WTC11 (cell line): ENCODE data around the gene PPP1R3D.
A peak's percentile ranks its signal among the peaks of the same experiment; 100 is the strongest.

Experiments used
- ESRRA ChIP-seq: sonication (generic); formaldehyde crosslinking; IDR thresholded peaks from 2 replicates; pipeline ENCODE4 v1.8.1; 2022; ENCODE audit warnings: mild to moderate bottlenecking, missing genetic modification reagents, borderline replicate concordance
- NR2C2 ChIP-seq: sonication (generic); formaldehyde crosslinking; IDR thresholded peaks from 2 replicates; pipeline ENCODE4 v1.8.0; 2022; ENCODE audit warnings: mild to moderate bottlenecking, missing genetic modification reagents
- RELA ChIP-seq: sonication (generic); formaldehyde crosslinking; IDR thresholded peaks from 2 replicates; pipeline ENCODE4 v1.8.1; 2022; ENCODE audit warnings: missing genetic modification reagents, mild to moderate bottlenecking, borderline replicate concordance
- TF ChIP-seq, protein P1 (sequence below): fragments of 200-600 bp; IDR thresholded peaks from 2 replicates; pipeline ENCODE4 v1.8.0; 2022; ENCODE audit warnings: antibody characterized with exemption
- TF ChIP-seq, protein P2 (sequence below): sonication (generic); formaldehyde crosslinking; IDR thresholded peaks from 2 replicates; pipeline ENCODE4 v1.8.0; 2022; ENCODE audit warnings: mild to moderate bottlenecking, missing genetic modification reagents
- TF ChIP-seq, protein P3 (sequence below): sonication (generic); formaldehyde crosslinking; IDR thresholded peaks from 2 replicates; pipeline ENCODE4 v1.8.0; 2022; ENCODE audit warnings: missing genetic modification reagents

DNA sequence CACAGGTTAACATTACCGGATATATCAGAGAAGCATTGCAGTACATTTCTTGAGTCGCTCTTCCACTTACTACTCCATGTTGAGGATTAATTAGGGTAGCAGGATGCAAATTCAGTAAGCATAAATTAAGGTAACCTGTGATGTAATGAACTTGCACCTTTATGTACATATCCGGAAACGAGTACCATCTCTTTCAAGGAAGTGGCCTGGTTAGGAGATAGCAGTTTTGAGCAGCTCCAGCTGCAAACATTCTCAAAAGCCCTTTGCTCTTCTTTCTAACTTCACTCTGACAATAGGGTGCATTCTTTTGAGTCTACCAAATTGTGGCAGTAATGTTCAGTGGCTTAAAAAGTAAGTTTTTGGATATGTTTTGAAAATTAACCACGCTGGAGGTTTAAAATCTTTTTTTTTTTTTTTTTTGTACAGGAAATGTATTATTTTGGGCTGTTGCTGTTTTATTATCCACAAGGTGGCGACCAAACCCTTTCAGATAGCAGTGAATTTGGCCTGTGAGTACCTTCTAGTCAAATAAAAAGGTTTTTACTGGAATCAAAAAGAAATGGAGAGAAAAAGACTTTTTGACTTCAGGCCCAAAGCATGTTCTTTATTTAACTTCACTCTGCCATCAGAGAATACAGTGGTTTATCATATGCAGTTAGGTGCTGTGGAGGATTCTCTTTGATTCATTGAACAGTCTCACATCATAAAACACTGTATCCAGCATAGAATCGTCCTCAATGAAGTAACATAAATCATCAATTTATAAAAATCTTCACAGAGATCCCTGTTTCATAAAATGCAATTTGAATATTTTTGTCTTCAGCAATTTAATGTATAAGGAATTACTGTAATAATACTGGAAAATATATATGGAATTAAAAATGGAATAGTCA lies 9.0 kb upstream of the PPP1R3D start:
- TF ChIP-seq NR2C2 (CRISPR knock-in tag) (no peak), RELA (CRISPR knock-in tag) (no peak), ESRRA (no peak)
- TF ChIP-seq, protein P1, sequence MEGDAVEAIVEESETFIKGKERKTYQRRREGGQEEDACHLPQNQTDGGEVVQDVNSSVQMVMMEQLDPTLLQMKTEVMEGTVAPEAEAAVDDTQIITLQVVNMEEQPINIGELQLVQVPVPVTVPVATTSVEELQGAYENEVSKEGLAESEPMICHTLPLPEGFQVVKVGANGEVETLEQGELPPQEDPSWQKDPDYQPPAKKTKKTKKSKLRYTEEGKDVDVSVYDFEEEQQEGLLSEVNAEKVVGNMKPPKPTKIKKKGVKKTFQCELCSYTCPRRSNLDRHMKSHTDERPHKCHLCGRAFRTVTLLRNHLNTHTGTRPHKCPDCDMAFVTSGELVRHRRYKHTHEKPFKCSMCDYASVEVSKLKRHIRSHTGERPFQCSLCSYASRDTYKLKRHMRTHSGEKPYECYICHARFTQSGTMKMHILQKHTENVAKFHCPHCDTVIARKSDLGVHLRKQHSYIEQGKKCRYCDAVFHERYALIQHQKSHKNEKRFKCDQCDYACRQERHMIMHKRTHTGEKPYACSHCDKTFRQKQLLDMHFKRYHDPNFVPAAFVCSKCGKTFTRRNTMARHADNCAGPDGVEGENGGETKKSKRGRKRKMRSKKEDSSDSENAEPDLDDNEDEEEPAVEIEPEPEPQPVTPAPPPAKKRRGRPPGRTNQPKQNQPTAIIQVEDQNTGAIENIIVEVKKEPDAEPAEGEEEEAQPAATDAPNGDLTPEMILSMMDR, result peak; percentile 10; the same call in 1 of the 2 replicates
- TF ChIP-seq, protein P2, sequence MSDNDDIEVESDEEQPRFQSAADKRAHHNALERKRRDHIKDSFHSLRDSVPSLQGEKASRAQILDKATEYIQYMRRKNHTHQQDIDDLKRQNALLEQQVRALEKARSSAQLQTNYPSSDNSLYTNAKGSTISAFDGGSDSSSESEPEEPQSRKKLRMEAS (CRISPR knock-in tag), result no peak
- TF ChIP-seq, protein P3, sequence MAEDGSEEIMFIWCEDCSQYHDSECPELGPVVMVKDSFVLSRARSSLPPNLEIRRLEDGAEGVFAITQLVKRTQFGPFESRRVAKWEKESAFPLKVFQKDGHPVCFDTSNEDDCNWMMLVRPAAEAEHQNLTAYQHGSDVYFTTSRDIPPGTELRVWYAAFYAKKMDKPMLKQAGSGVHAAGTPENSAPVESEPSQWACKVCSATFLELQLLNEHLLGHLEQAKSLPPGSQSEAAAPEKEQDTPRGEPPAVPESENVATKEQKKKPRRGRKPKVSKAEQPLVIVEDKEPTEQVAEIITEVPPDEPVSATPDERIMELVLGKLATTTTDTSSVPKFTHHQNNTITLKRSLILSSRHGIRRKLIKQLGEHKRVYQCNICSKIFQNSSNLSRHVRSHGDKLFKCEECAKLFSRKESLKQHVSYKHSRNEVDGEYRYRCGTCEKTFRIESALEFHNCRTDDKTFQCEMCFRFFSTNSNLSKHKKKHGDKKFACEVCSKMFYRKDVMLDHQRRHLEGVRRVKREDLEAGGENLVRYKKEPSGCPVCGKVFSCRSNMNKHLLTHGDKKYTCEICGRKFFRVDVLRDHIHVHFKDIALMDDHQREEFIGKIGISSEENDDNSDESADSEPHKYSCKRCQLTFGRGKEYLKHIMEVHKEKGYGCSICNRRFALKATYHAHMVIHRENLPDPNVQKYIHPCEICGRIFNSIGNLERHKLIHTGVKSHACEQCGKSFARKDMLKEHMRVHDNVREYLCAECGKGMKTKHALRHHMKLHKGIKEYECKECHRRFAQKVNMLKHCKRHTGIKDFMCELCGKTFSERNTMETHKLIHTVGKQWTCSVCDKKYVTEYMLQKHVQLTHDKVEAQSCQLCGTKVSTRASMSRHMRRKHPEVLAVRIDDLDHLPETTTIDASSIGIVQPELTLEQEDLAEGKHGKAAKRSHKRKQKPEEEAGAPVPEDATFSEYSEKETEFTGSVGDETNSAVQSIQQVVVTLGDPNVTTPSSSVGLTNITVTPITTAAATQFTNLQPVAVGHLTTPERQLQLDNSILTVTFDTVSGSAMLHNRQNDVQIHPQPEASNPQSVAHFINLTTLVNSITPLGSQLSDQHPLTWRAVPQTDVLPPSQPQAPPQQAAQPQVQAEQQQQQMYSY (CRISPR knock-in tag), result no peak
